ENCODE measurements around the gene CCDC14. TPM values are rescaled to one million over a fixed set of nuclear protein-coding genes. Genes with fewer than 3 reads are reported as not detected.

The CCDC14 gene
- total RNA-seq, 4 donors from 2014 or later, result 12.3 to 98.4 (median 63.0) TPM

GRCh38 chr3:123864706-123865105 lies 96.3 kb downstream of the CCDC14 start:
- Histone ChIP-seq H3K36me3 (no peaks in the 10 kb centered on the region), H3K27me3 (no peaks in the 10 kb centered on the region), H3K4me3 (no peak overlapping the region), H3K27ac (no peak overlapping the region), H3K4me1 (no peaks in the 10 kb centered on the region), H3K9me3 (no peaks in the 10 kb centered on the region)
- intact Hi-C loops (cut with DNase I; ENCODE audit: low total_unique reads), result no loop called here
- TF ChIP-seq CTCF (IDR thresholded peaks at IDR 0.05) (no peak), POLR2A (IDR thresholded peaks at IDR 0.05) (no peak)
- no peak for DNase-seq

Other genes starting within 250 kb of the CCDC14 start
- gene MYLK, start 76.9 kb downstream of the CCDC14 start, total RNA-seq, result 1,000 to 10,000 TPM in 1 of 4 donors, 100 to 1,000 TPM in 3; 420 to 1,252 (median 768) TPM
- gene ROPN1, start 30.9 kb upstream of the CCDC14 start, total RNA-seq, result not detected
- gene KALRN, start 72.1 kb upstream of the CCDC14 start, total RNA-seq, result 10 to 100 TPM; 25.3 to 94.1 (median 63.6) TPM